AG08395 (cell line): ENCODE results near the gene COPS2.

Experiments used
- DNase-seq: peaks from one replicate; pipeline ENCODE4 v3.0.0; 2012; ENCODE audit warnings: mixed read lengths, low spot score

The COPS2 gene

DNA sequence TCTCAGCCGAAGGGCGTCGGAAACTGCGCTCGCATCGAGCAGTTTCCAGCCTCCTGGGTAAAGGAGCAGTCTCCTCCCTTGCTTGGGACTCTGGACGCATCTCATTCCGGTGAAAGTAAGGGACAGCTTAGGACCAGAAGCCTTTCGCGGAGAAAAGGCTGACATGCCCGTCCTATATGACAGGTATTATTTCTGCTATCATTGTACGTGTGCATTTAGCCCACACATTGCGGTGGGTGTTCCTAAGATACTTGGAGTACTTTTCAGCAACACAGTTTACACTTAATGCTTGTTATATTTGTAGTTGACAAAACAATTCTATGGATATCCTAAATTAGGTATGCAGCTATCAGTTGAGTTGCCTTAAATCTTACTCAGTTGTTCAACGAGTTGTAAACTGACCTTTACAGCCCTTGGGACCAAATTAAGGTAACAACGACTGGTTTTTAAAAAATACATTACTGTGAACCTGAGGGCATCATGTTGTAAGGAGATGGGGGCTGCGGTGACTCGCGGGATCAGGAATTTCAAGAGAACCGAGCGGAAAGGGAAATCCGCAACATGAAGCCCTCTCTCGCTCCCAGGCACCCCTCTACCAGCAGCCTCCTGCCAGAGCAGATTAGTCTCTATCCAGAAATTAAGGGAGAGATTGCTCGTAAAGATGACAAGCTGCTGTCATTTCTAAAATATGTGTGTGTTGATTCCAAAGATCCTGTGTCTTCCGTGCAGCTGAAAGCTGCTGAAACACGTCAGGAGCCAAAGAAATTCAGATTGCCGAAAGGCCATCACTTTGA lies 632 bp upstream of the COPS2 start:
- peak; percentile 24 for DNase-seq

DNA sequence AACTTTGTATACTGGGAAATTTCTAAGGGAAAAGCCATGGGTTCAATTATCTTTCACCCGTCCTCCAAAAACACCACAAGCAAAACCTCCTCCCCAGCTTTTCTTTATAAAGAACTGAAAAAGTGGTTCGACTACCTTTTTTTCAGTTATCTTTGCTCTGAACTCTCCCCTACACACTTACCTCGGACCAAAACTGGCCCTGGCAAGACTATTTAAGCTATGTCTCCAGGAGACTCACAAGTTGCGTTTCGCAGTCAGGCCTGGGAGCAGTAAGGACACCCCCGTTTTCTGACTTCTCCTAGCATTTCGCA lies 645 bp downstream of the COPS2 start:
- DNase-seq, result no peak

DNA sequence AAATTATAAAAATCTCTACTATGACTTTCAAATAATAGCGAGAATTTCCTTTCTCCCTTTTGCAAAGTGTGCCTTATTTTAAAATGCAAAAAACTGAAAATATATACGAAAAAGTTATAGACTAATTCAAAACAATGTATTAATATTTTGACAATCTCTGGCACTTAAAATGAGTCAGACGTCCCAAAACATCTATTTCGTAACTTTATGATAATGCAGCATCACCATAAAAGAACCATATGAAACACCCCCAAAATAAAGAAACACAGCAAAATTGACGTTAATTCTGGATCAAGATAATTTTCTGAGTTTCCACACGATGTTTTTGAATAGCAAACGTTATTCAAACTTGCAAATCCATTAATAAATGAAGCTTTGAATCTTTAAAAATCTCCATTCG lies 1.0 kb downstream of the COPS2 start:
- no peak for DNase-seq

DNA sequence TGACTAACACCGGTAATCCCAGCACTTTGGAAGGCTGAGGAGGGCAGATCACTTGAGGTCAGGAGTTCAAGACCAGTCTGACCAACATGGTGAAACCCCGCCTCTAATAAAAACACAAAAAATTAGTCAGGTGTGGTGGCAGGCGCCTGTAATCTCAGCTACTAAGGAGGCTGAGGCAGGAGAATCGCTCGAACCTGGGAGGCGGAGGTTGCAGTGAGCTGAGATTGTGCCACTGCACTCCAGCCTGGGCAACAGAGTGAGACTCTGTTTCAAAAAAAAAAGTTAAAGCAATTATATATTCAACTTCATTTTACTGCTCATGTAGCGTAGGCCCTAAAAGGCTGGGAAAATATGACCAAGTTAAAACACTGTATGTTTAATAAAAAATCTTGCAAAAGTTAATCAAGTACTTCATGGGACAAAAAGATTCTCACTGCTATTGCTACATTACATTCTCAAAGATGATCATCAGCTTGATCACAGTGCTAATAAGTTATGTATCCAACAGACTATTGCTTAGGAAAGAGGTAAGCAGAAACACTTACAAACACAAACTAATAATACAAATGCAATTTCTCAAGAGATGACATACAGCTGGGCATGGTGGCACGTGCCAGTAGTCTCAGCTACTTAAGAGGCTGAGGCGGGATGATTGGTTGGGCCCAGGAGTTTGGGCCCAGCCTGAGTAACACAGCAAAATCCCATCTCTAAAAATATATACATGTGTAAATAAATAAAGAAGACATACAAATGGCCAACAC lies 2.7 kb downstream of the COPS2 start:
- no peak for DNase-seq

DNA sequence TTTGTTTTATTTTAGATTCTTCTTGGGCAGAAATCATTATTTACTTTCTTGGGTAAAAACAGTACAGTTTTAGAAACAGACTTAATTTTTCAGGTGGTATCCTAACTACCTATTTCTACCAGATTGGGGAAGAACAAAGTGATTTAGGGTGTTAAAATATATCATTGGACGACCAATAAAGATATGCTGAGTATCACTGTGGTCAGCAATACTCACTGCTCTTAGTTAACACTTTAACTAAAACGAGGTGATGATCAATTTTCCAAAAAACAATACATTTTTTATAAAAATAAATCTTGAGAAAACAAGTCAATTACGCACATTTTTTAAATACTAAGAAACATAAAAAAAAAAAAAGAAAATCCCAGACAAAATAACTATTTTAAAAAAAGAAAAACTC lies 3.6 kb downstream of the COPS2 start:
- no peak for DNase-seq

DNA sequence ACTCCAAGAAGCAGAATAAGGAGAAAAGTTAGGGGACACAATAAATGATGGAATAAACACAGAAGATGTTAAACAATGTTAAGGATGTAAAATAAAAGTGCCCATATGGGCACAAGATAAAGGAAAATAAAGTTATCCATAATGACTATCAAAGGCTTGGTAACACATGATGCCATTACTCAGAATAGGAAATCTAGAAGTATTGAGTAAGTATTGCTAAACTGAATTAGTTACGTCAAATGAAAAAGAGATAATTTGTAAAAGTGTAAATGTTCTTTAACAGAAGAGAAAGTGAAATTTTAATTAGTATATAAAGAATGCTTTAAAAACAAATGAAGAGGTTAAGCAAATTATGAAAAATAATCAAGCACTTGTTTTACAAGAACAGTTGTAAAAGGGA lies 6.7 kb downstream of the COPS2 start:
- no peak for DNase-seq

DNA sequence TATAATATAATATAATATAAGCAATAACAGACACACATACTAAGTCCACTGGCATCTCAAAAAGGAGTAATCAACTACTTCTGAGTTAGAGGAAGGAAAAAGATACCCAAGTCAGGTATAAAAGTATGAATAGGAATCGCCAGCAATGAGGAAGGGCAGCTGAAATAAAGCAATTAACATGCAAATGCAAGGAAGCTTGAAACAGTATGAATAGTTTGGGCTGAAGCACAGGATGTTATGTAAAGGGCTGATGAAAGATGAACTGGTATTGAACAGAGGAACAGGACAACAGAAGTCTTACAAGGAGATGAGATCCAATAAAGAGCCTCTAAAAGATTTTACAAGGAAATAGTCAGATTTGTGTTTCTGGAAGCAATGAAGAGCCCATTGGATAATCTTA lies 7.1 kb downstream of the COPS2 start:
- no peak for DNase-seq

DNA sequence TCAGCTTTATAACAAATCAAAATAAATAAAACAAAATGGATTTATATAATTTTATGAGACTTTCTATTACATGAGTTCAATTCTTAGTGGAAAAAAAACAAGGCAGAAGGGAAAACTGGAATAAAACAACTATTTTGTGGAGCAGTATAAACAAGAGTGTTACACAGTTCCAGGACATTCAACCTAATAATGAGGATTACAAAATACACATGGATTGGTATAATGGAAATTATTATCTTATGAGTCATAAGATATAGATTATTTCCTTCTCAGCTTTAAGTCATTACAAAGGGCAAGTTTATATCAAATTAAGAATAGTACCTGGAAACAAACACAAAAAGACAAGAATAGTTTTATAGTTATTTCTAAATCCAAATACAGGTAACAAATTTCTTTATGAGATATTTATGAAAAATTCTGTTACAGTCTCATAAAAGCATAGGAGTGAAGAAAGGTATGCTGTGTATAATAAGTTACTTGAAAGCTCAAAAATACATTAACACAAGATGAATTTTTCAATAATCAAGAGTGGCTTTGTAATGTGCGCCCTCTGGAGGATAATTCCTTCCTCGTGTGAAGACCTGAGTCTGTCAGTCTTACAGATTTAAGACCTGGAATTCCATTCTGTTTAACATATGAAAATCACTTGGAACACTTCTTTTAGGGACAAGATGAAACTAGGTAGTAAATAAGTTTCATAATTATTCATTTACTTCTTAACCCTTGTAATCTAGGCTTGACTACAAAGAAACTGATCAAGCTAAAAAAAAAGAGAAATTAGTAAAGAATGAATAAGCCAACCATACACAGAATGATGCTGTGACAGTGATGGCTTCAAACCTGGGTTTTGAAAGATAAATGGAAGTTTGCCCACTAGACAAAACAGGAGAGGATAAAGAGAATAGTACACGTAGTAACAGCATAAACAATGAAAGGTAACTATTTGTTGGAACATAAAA lies 9.5 kb downstream of the COPS2 start:
- DNase-seq, result peak; percentile 42

DNA sequence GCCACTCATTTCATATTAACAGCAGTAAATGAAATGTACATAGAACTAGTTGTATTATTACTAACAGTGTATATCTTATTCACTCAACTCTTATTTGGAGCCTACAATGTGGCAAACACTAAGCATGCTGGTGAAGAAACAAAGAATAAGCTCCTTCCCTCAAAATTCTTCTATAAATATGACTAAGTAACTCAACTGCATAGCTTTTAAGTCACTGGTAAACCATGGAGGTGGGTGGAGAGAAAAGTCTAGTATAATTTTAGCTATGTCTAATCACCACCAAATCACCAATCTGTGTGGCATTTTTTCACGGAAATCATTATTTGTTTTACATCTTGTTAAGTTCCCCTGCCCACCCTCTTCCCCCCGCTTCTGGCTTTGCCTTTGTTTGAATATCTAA lies 17.5 kb downstream of the COPS2 start:
- DNase-seq, result peak; percentile 9

DNA sequence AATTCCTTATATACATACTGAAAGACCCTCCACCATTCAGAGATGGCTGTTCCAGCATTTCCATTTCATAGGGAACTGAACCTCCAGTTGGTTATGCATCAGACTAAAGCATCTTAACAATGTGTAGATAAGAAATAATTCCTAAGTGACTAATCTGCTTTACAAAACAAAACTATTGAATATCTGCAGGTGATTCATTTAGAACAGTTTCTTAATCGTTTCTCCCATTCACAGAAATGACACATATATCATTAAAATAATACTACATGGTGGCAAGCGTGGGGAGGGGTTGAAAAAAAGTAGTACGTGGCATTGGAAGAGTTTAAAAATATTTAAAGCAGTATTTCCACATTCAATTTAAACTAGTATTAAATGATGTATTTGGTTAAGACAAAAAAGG lies 19.5 kb downstream of the COPS2 start:
- peak; percentile 35 for DNase-seq

DNA sequence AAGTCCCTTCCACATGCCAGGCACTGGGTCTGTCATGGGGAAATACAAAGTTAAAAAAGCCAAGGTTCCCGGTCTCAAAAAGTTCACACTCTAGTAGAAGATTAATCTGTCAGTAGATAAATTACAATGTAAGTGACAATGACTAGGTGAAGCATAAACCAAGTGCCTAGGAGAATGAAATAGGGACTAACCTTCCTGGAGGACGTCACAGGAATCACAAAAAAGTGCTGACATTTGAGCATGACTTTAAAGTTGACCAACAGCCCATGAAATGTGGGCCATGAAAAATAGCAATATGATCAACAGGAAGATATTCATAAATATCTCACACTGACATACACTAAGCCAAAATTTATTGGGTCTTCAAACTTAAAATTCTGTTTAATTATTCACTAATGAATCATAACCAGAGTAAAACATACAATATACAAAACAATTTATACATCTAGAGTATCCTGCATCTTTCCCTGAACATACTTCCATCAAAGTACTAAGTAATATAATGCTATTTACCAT lies 20.0 kb downstream of the COPS2 start:
- no peak for DNase-seq

DNA sequence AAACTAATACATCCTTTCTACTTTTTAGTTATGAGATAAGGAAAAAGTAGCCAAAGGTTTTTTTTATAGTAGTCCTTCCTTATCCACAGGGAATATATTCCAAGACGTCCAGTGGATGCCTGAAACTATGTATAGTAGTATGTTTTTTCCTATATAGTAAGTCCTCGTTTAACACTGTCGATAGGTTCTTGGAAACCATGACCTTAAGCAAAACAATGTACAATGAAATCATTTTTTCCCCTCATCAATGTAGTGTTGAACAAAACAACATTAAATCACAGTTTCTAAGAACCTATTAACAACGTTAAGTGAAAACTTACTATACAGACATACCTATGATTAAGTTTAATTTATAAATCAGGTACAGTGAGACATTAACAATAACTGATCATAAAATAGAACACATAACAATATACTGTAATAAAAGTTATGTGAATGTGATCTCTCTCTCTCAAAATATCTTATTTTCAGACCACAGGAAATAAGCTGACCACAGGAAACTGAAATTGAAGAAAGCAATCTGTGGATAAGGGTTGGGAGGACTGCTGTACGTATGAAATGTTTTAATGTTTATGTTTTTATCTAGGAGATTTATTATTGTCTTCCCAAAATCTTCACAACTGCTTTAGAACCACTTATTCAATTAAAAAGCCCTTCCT lies 20.6 kb downstream of the COPS2 start:
- DNase-seq, result no peak

DNA sequence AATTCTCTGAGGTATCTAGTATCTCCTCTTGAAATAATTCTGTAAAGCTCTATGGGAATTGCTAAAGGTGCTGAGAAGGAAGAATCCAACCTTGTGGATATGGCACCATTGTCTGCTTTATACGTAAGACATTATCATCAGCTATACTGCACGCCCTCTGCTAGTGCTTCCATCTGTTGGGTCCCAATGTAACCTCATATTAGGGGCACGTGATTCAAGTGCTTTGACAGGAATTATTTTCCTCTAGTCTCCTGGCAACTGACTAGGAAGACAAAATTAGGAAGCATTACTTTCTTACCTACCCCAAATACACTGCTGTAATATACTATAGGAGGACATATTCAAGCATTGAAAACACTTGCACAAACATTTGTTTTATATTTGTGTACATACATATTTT lies 24.0 kb downstream of the COPS2 start:
- no peak for DNase-seq

DNA sequence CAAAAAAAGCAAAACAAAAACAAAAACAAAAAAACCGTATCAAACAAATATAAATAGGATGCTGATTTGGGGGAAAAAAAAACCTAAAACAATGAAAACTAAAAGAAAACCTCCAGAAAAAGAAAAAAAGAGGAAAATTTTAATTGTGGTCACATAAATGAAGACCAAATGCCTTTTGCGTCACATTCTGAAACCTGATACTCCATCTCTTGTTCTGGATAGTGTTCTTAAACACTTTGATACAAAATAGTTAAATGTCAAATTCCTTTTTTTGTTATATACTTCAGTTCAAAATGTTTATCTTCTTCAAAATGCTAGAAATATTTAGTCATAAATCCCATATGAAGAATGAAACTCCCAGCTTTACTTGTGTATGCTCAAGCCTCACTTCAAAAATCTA lies 31.0 kb downstream of the COPS2 start:
- DNase-seq, result no peak

DNA sequence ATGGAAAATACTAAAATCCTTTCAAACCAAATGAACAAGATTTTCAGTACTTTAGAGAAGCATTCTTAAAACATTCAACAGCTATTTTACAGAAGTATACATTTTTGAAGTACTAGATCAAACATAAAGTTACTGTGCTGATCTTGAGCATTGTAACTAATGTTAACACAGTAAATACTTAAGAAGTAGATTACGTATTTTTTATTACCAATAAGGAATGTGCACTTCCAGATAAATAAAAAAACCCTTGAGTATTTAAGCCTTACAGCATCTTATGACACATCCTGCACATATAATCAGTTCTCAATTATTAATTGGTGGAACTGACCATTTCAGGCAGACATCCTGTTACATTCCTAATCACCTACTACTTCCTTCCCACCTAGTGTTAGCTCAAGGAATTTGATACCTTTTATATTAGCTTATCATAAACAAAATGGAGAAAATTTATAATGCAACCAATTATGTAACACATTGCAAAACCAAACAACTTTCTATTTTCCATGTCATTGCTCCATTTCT lies 32.8 kb downstream of the COPS2 start:
- no peak for DNase-seq

DNA sequence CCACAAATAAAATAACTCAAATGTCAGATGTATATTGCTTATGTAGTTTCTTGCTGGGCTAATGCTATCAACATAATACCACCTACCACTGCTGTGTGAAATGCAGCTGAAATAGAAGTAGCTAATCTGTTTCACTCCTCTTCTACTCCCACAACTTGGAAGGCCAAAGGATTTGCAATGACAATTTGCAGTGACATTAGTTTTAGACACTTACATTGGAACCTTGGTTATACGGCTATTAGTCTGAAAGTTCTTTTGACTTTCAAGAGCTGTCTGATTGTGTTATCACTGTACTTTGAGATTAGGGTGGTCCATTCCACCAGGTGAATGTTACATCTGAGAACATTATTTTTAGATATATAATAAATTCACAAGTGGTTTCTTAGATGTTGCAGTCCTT lies 33.5 kb downstream of the COPS2 start:
- no peak for DNase-seq

DNA sequence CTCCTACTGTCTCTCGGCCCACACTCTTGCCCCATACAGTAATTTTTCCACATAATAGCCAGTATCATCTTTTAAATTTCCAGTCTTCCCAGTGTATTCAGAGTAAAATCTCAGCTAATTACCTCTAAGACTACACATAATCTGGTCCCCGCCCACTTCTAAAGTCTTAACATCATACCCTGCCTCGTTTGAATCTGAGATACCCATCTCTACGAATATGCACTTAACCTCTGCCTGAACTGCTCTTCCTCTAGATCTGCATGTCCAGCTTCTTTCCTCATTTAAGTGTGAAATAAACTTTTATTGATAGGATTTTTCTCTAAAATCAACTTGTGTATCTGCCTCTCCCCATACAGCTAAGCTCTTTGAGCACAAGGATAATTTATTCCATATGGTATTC lies 34.6 kb downstream of the COPS2 start:
- no peak for DNase-seq

DNA sequence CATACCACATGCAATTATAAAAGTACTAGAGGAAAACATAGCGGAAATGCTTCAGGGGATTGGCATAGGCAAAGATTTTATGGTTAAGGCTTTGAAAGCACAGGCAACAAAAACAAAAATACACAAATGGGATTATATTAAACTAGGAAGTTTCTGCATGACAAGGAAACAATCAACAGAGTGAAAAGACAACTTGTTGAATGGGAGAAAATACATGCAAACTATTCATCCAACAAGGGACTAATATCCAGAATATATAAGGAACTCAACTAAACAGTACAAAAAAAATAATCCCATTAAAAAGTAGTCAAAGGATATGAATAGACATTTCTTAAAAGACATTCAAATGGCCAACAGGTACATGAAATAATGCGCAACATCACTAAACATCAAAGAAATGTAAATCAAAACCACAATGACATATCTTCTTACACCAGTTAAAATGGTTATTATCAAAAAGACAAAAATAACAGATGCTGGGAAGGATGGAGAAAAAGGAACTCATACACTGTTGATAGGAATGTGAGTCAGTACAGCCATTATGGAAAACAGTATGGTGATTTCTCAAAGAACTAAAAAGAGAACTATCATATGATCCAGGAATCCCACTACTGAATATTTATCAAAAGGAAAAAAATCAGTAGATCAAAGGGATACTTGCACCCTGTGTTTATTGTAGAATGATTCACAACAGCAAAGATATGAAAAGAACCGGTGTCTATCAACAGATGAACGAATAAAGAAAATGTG lies 39.1 kb downstream of the COPS2 start:
- DNase-seq, result no peak

DNA sequence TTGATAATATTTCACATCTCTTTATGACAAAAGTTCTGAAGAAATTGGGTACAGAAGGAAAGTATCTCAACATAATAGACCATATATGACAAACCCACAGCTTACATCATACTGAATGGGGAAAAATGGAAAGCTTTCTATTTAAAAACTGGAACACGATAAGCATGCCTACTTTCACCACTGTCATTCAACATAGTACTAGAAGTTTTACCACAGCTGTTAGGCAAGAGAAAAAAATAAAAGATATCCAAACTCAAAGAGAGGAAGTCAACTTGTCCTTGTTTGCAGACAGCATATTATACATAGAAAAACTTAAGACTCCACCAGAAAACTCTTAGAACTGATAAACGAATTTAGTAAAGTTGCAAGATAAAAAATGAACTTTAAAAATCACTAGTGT lies 40.3 kb downstream of the COPS2 start:
- DNase-seq, result no peak

DNA sequence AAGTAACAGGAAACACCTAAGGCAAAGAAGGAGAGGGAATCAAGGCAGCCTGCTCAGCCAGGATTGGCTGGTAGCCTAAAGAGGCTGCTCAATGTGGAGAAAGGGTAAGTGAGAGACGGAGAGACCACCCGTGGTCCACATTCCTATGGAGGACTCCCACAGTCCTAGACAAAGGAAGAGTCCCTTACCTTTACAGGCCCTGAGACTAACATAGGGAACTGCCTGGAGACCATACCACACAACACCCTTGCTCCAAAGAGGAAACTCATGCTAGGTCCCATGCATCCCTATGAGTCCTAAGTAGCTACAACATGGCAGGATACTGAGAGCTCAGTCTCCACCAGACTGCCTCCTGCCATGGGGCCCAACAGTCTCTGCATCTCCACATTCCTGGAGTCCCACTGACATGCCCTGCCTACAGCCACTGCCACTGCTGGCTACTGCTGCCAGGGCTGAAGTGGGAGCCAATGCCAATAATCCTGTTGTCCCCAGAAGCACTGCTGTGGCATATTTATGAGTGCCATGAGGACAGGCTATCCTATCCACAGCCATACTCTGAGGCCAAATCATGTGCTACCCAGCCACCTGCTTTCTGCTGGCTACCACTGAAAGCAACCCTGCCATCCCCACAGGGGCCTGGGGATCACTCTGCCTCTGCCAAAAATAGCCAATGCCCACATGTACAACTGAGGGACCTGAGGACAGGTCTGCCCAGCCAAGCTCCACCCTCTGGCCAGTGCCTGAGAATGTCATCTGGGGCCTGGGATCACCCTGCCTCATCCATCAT lies 45.0 kb downstream of the COPS2 start:
- DNase-seq, result no peak
